Fibroblast of lung (primary cell): ENCODE measurements around the gene RUSC1. TPM values are rescaled to one million over a fixed set of nuclear protein-coding genes. Genes with fewer than 3 reads are reported as not detected.

Experiments
- DNase-seq, 2 donors: peaks; one replicate each; pipeline versions ENCODE4 v3.0.0 to v3.0.0-alpha.2; 2010; ENCODE audit warnings: low read depth in 2 of 2
- H2AFZ ChIP-seq: 2 replicates; pipeline ENCODE4 v1.5.1; 2012; ENCODE audit warnings: low read length, control low read depth, inconsistent platforms
- H3K27ac ChIP-seq: 2 replicates; pipeline ENCODE4 v1.5.1; 2011; ENCODE audit warnings: low read length, control low read depth; ENCODE audit not compliant: insufficient read depth
- H3K27me3 ChIP-seq: 2 replicates; pipeline ENCODE4 v1.5.1; 2011; ENCODE audit warnings: mild to moderate bottlenecking, low read length; ENCODE audit not compliant: control insufficient read depth, insufficient read depth
- H3K36me3 ChIP-seq: 2 replicates; pipeline ENCODE4 v1.5.1; 2011; ENCODE audit warnings: low read length; ENCODE audit not compliant: control insufficient read depth, insufficient read depth
- H3K4me1 ChIP-seq: 2 replicates; pipeline ENCODE4 v1.5.1; 2011; ENCODE audit warnings: low read length; ENCODE audit not compliant: control insufficient read depth, insufficient read depth; ENCODE audit errors: extremely low read depth
- H3K4me2 ChIP-seq: 2 replicates; pipeline ENCODE4 v1.5.1; 2011; ENCODE audit warnings: low read length, control low read depth; ENCODE audit not compliant: insufficient read depth; ENCODE audit errors: extremely low read depth
- H3K4me3 ChIP-seq, 4 experiments: fragments of 200-600 bp in 1 of 4; sonication (generic) in 1 of 4; replicated peaks in 1 of 4; 2 replicates each; pipeline ENCODE4 v1.5.1; 2011 to 2016; ENCODE audit warnings: low read length in 4 of 4, low read depth in 3 of 4, mild to moderate bottlenecking in 3 of 4, control low read depth in 2 of 4, inconsistent platforms in 1 of 4, mixed read lengths in 1 of 4; ENCODE audit not compliant: insufficient read depth in 1 of 4; ENCODE audit errors: control extremely low read depth in 1 of 4
- H3K79me2 ChIP-seq: 2 replicates; pipeline ENCODE4 v1.5.1; 2012; ENCODE audit warnings: mild to moderate bottlenecking, low read length, inconsistent platforms; ENCODE audit not compliant: control insufficient read depth, insufficient read depth
- H3K9ac ChIP-seq: 2 replicates; pipeline ENCODE4 v1.5.1; 2011; ENCODE audit warnings: mild to moderate bottlenecking, low read length, control low read depth; ENCODE audit not compliant: insufficient read depth
- H3K9me3 ChIP-seq: 2 replicates; pipeline ENCODE4 v1.5.1; 2012; ENCODE audit warnings: low read depth, low read length; ENCODE audit not compliant: control insufficient read depth, insufficient read depth
- H4K20me1 ChIP-seq: 2 replicates; pipeline ENCODE4 v1.5.1; 2011; ENCODE audit warnings: low read length; ENCODE audit not compliant: control insufficient read depth, insufficient read depth; ENCODE audit errors: extremely low read depth
- CTCF ChIP-seq, 2 donors: IDR thresholded peaks in 1 of 2; conservative IDR thresholded peaks in 1 of 2; 1 replicate in 1 of 2; 2 replicates in 1 of 2; pipeline ENCODE4 v1.5.1; 2011 to 2012; ENCODE audit warnings: low read length in 2 of 2, control low read depth in 1 of 2, inconsistent platforms in 1 of 2, low read depth in 1 of 2, mild to moderate bottlenecking in 1 of 2
- EZH2 ChIP-seq: IDR thresholded peaks from 2 replicates; pipeline ENCODE4 v1.5.1; 2012; ENCODE audit warnings: low read length, control low read depth, mild to moderate bottlenecking; ENCODE audit errors: missing control alignments
- polyA plus RNA-seq, 2 donors: library from polyadenylated mRNA; depleted of rRNA in 1 of 2; stranded (reverse) in 1 of 2; unstranded in 1 of 2; fragments of >200 nt; gene quantifications; 2 replicates each; pipeline ENCODE4 v1.2.1, GENCODE V29; 2011 to 2012; ENCODE audit warnings: missing spikeins in 1 of 2
- total RNA-seq: library from RNA; depleted of rRNA; stranded (reverse); fragments of >200 nt; gene quantifications from 2 replicates; pipeline ENCODE4 v1.2.1, GENCODE V29; 2014

RUSC1 gene
- total and polyA plus RNA-seq, 2 donors (not counting 1 experiment from before 2014, with no cell fraction given): 12.6 to 16.4 TPM

GRCh38 chr1:155282488-155283091, 38.1 kb upstream of the RUSC1 start:
- no peaks in the 10 kb centered on the region for H4K20me1 ChIP-seq
- DNase-seq: no peak
- H3K9ac ChIP-seq: no peak overlapping the region
- no peak overlapping the region for H3K4me3 ChIP-seq
- peaks cover 5% of the 10 kb centered on the region for H3K4me1 ChIP-seq
- H3K4me2 ChIP-seq: no peak overlapping the region
- H3K79me2 ChIP-seq: no peaks in the 10 kb centered on the region
- H3K36me3 ChIP-seq: no peaks in the 10 kb centered on the region
- H2AFZ ChIP-seq: no peak overlapping the region
- TF ChIP-seq CTCF (conservative IDR thresholded peaks at IDR 0.05 in 1 of 2, IDR thresholded peaks at IDR 0.05 in 1 of 2; ENCODE audit: low read depth in 1 of 2, low read length in 2 of 2) (no peak), EZH2 (no peak)
- H3K9me3 ChIP-seq: no peaks in the 10 kb centered on the region
- H3K27me3 ChIP-seq: no peaks in the 10 kb centered on the region
- no peak overlapping the region for H3K27ac ChIP-seq

DNA sequence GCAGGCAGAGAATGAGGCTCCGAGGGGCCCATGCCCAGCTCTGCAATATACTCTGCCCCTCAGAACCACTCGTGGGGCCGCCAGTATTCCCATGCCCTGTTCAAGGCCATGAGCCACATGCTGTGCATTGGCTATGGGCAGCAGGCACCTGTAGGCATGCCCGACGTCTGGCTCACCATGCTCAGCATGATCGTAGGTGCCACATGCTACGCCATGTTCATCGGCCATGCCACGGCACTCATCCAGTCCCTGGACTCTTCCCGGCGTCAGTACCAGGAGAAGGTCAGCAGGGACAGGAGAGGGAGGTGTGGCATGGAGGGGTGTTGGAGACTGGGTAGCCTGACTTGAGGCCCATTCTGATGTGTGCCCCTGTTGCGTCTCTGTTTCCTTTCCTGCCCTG, 36.2 kb upstream of the RUSC1 start:
- H3K36me3 ChIP-seq: no peaks in the 10 kb centered on the region
- H3K4me1 ChIP-seq: no peaks in the 10 kb centered on the region
- no peak for DNase-seq
- H3K9ac ChIP-seq: no peak overlapping the region
- no peaks in the 10 kb centered on the region for H3K27me3 ChIP-seq
- H2AFZ ChIP-seq: no peak overlapping the region
- no peaks in the 10 kb centered on the region for H3K9me3 ChIP-seq
- H3K27ac ChIP-seq: no peak overlapping the region
- no peaks in the 10 kb centered on the region for H4K20me1 ChIP-seq
- no peak overlapping the region for H3K4me3 ChIP-seq
- TF ChIP-seq CTCF (conservative IDR thresholded peaks at IDR 0.05 in 1 of 2, IDR thresholded peaks at IDR 0.05 in 1 of 2; ENCODE audit: low read depth in 1 of 2, low read length in 2 of 2): no peak
- no peak for TF ChIP-seq EZH2
- H3K4me2 ChIP-seq: no peak overlapping the region
- no peaks in the 10 kb centered on the region for H3K79me2 ChIP-seq

DNA sequence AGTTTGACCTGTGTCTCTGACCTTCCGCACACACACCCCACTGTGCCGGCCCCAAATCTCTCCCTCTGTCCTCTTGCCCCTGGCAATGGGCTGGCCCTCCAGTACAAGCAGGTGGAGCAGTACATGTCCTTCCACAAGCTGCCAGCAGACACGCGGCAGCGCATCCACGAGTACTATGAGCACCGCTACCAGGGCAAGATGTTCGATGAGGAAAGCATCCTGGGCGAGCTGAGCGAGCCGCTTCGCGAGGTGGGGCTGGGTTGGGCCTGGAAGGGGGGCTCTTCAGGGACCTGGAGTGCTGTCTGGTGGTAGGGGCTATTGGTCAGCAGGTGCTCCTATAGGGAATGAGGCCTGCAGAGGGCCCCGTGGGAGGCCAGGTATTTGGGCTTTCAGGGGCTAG, 35.6 kb upstream of the RUSC1 start:
- TF ChIP-seq EZH2: no peak
- TF ChIP-seq CTCF (conservative IDR thresholded peaks at IDR 0.05 in 1 of 2, IDR thresholded peaks at IDR 0.05 in 1 of 2; ENCODE audit: low read depth in 1 of 2, low read length in 2 of 2): no peak
- Histone ChIP-seq H3K79me2 (no peaks in the 10 kb centered on the region), H3K9me3 (no peaks in the 10 kb centered on the region), H3K36me3 (no peaks in the 10 kb centered on the region), H3K27ac (no peak overlapping the region), H4K20me1 (no peaks in the 10 kb centered on the region), H3K4me3 (no peak overlapping the region), H2AFZ (no peak overlapping the region), H3K9ac (no peak overlapping the region), H3K27me3 (no peaks in the 10 kb centered on the region), H3K4me2 (no peak overlapping the region), H3K4me1 (no peaks in the 10 kb centered on the region)
- DNase-seq: no peak
